OCI-LY1 (cell line): ENCODE results near the gene SZT2.
"Not testable (repeated sequence)": the region's sequence is repeated elsewhere in the genome, so short reads cannot be mapped to it uniquely, and the experiment has no call there.

ENCODE experiments used
- H2AFZ ChIP-seq: fragments of 200-600 bp; sonication (generic), shearing (Covaris generic); 2 replicates; pipeline ENCODE4 v1.6.0; 2014; ENCODE audit warnings: antibody characterized with exemption, mild to moderate bottlenecking, low read length
- H3F3A ChIP-seq: fragments of 200-600 bp; sonication (generic), shearing (Covaris generic); 2 replicates; pipeline ENCODE4 v1.6.0; 2014; ENCODE audit warnings: mild to moderate bottlenecking, antibody characterized with exemption, low read length, moderate library complexity; ENCODE audit not compliant: insufficient read depth
- H3K27ac ChIP-seq: fragments of 200-600 bp; sonication (generic); 2 replicates; pipeline ENCODE4 v1.5.1; 2014; ENCODE audit warnings: low read length, mixed run types, mild to moderate bottlenecking, low read depth; ENCODE audit not compliant: poor library complexity, severe bottlenecking
- H3K27me3 ChIP-seq: fragments of 200-600 bp; sonication (generic); 2 replicates; pipeline ENCODE4 v1.6.0; 2014; ENCODE audit warnings: antibody characterized with exemption, mild to moderate bottlenecking, low read length, moderate library complexity; ENCODE audit not compliant: insufficient read depth
- H3K36me3 ChIP-seq: fragments of 200-600 bp; sonication (generic); 2 replicates; pipeline ENCODE4 v1.6.1; 2014; ENCODE audit warnings: mild to moderate bottlenecking, antibody characterized with exemption, low read length, moderate library complexity, mixed read lengths; ENCODE audit not compliant: insufficient read depth
- H3K4me1 ChIP-seq: fragments of 200-600 bp; sonication (generic); 2 replicates; pipeline ENCODE4 v1.5.1; 2014; ENCODE audit warnings: mild to moderate bottlenecking, low read length, moderate library complexity; ENCODE audit not compliant: insufficient read depth, severe bottlenecking
- H3K4me2 ChIP-seq: fragments of 200-600 bp; sonication (generic), shearing (Covaris generic); 2 replicates; pipeline ENCODE4 v1.6.1; 2014; ENCODE audit warnings: low read length
- H3K4me3 ChIP-seq: fragments of 200-600 bp; sonication (generic); 2 replicates; pipeline ENCODE4 v1.5.1; 2014; ENCODE audit warnings: low read length, low read depth, mild to moderate bottlenecking, mixed read lengths; ENCODE audit not compliant: poor library complexity, severe bottlenecking
- H3K79me2 ChIP-seq: fragments of 200-600 bp; shearing (Covaris generic); 2 replicates; pipeline ENCODE4 v1.6.1; 2016; ENCODE audit warnings: mixed run types, low read length, mixed read lengths; ENCODE audit not compliant: insufficient read depth
- H3K9ac ChIP-seq: fragments of 200-600 bp; sonication (generic), shearing (Covaris generic); 2 replicates; pipeline ENCODE4 v1.6.1; 2014; ENCODE audit warnings: mild to moderate bottlenecking, low read length, mixed read lengths
- H3K9me2 ChIP-seq: fragments of 200-600 bp; sonication (generic), shearing (Covaris generic); 2 replicates; pipeline ENCODE4 v1.6.1; 2014; ENCODE audit warnings: low read depth, mild to moderate bottlenecking, low read length, mixed read lengths
- H3K9me3 ChIP-seq: fragments of 200-600 bp; shearing (Covaris generic); 2 replicates; pipeline ENCODE4 v1.6.1; 2014; ENCODE audit warnings: low read length, mixed read lengths
- H4K20me1 ChIP-seq: fragments of 200-600 bp; sonication (generic), shearing (Covaris generic); 2 replicates; pipeline ENCODE4 v1.6.0; 2016; ENCODE audit warnings: mild to moderate bottlenecking, low read length; ENCODE audit not compliant: insufficient read depth
- EZH2 ChIP-seq: fragments of 200-600 bp; sonication (generic), shearing (Covaris generic); IDR thresholded peaks from 2 replicates; pipeline ENCODE4 v1.8.0; 2017; ENCODE audit warnings: borderline replicate concordance, mixed run types, mild to moderate bottlenecking, antibody characterized with exemption, low read length, moderate library complexity, mixed read lengths
- TF ChIP-seq, protein P1 (sequence below): fragments of 200-600 bp; sonication (generic), shearing (Covaris generic); IDR thresholded peaks from 2 replicates; pipeline ENCODE4 v1.5.1; 2017; ENCODE audit warnings: mild to moderate bottlenecking, antibody characterized with exemption, low read length, moderate library complexity, mixed read lengths

Gene SZT2

DNA sequence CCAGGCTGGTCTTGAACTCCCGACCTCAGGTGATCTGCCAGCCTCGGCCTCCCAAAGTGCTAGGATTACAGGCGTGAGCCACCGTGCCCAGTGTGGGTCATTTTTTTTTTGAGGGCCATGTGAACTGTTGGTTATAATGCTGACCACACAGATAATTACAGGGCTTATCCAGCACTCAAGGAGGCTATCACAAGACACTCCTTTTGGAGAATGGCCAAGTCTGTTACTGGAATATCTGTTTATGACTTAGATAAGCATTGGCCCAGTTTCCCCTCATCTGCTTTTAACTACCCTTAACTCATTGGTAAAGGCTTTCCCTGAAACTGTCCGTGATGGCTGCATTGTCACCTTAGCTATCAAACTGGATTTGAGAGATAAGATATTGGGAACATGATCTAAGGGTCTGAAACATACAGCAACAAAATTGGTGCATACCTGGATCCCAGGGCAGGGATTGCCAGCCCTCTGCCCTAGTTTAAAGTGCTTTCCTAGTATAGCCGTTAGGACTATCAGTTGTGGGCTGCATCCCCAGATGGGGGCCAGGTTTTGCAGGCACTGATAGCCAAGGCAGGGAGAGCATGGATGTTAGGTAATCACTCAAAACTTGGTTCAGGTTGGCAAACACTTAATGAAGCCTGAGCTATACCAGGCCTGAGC is 15.6 kb downstream of the SZT2 start:
- no peaks in the 10 kb centered on the region for H4K20me1 ChIP-seq
- H3F3A ChIP-seq, result no peaks in the 10 kb centered on the region
- H3K79me2 ChIP-seq, result no peaks in the 10 kb centered on the region
- H3K9me3 ChIP-seq, result no peaks in the 10 kb centered on the region
- H3K36me3 ChIP-seq, result peaks cover 49% of the 10 kb centered on the region
- H3K9me2 ChIP-seq, result no peaks in the 10 kb centered on the region
- no peak overlapping the region for H2AFZ ChIP-seq
- H3K27me3 ChIP-seq, result no peaks in the 10 kb centered on the region
- H3K4me3 ChIP-seq, result no peak overlapping the region
- no peaks in the 10 kb centered on the region for H3K4me1 ChIP-seq
- TF ChIP-seq, protein P1, sequence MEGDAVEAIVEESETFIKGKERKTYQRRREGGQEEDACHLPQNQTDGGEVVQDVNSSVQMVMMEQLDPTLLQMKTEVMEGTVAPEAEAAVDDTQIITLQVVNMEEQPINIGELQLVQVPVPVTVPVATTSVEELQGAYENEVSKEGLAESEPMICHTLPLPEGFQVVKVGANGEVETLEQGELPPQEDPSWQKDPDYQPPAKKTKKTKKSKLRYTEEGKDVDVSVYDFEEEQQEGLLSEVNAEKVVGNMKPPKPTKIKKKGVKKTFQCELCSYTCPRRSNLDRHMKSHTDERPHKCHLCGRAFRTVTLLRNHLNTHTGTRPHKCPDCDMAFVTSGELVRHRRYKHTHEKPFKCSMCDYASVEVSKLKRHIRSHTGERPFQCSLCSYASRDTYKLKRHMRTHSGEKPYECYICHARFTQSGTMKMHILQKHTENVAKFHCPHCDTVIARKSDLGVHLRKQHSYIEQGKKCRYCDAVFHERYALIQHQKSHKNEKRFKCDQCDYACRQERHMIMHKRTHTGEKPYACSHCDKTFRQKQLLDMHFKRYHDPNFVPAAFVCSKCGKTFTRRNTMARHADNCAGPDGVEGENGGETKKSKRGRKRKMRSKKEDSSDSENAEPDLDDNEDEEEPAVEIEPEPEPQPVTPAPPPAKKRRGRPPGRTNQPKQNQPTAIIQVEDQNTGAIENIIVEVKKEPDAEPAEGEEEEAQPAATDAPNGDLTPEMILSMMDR, result no peak
- TF ChIP-seq EZH2, result no peak
- H3K27ac ChIP-seq, result no peak overlapping the region
- no peak overlapping the region for H3K9ac ChIP-seq
- no peak overlapping the region for H3K4me2 ChIP-seq

DNA sequence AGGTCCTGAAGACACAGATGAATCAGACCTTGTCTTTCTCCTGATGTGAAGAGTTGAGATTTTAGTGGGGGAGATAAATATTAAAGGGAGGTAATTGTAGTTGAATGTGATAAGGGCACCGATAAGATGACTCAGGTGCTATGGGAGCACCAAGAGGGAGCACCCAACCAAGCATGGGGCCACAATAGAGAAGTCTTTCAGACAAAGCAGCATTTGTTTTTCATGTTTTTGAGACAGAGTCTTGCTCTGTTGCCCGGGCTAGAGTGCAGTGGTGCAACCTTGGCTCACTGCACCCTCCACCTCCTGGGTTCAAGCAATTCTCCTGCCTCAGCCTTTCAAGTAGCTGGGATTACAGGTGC is 16.2 kb downstream of the SZT2 start:
- Histone ChIP-seq H4K20me1 (no peaks in the 10 kb centered on the region), H3K36me3 (peaks cover 49% of the 10 kb centered on the region), H3K27ac (no peak overlapping the region), H2AFZ (no peak overlapping the region), H3K9ac (no peak overlapping the region), H3K79me2 (no peaks in the 10 kb centered on the region), H3K4me3 (no peak overlapping the region), H3F3A (no peaks in the 10 kb centered on the region), H3K9me3 (no peaks in the 10 kb centered on the region), H3K27me3 (no peaks in the 10 kb centered on the region), H3K9me2 (no peaks in the 10 kb centered on the region), H3K4me1 (no peaks in the 10 kb centered on the region), H3K4me2 (no peak overlapping the region)
- TF ChIP-seq, protein P1, result no peak
- TF ChIP-seq EZH2, result no peak

DNA sequence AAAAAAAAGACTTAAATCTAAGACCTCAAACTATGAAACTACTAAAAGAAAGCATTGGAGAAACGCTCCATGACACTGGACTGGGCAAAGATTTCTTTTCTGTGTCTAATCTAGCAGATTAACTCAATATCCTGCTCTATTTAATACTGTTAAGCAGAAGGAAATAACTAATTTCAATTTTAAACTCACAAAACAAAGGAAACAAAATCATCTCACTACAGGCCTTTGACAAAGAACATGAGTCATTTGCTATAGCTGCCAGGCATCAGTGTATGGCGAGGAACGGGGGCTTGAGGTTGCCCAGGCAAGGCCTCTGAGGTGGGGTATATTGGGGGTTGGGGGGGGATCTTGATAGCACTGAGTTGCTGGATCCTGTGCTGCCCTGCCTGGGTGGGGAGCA is 20.9 kb downstream of the SZT2 start:
- Histone ChIP-seq H2AFZ (no peak overlapping the region), H3F3A (no peaks in the 10 kb centered on the region), H3K4me3 (no peak overlapping the region), H4K20me1 (no peaks in the 10 kb centered on the region), H3K79me2 (no peaks in the 10 kb centered on the region), H3K36me3 (peaks cover 28% of the 10 kb centered on the region), H3K27ac (no peak overlapping the region), H3K9me3 (no peaks in the 10 kb centered on the region), H3K4me1 (no peaks in the 10 kb centered on the region), H3K27me3 (no peaks in the 10 kb centered on the region), H3K9ac (no peak overlapping the region), H3K9me2 (no peaks in the 10 kb centered on the region), H3K4me2 (no peak overlapping the region)
- TF ChIP-seq EZH2, result no peak
- TF ChIP-seq, protein P1, result no peak

DNA sequence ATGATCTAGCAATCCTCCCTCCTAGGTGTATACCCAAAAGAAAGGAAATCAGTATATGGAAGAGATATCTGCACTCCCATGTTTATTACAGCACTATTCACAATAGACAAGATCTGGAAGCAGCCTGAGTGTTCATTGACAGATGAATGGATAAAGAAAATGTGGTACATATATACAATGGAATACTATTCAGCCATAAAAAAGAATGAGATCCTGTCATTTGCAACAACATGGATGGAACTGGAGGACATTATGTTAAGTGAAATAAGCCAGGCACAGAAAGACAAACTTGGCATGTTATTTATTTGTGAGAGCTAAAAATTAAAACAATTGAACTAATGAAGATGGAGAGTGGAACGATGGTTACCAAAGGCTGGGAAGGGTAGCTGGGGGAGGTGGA is 23.7 kb downstream of the SZT2 start:
- not testable (repeated sequence) for H3K4me2 ChIP-seq, H3K27me3 ChIP-seq, H3F3A ChIP-seq, H3K4me1 ChIP-seq, H3K4me3 ChIP-seq, H2AFZ ChIP-seq, H3K79me2 ChIP-seq, H3K9me3 ChIP-seq, H3K9ac ChIP-seq, H4K20me1 ChIP-seq, H3K9me2 ChIP-seq, H3K27ac ChIP-seq
- peaks cover 28% of the 10 kb centered on the region; the same call in 1 of the 2 replicates for H3K36me3 ChIP-seq
